Right forelimb (tissue), 1 donor: ENCODE data around the gene AQP12A.

Experiments used
- DNase-seq: peaks from one replicate; pipeline ENCODE4 v3.0.0-alpha.2; 2018

Gene AQP12A

DNA sequence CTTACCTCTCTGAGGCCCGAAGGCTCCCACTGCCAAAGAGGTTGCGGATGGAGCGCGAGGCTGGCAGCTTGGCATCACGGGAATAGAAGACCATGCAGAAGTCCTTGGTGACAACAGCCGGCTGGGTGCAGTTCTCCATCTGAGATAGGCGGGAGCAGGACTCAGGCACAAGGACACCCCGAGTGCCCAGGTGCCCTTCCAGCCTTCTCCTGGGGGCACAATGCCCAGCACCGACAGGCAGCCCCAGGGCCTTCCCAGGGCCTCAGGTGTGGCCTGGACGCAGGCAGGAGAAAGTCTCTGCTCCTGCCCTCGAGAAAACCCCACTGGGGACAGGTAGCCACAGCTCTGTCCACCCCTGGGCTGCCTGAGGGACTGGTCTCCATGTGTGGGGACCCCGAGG, 33.6 kb downstream of the AQP12A start:
- no peak for DNase-seq

GRCh38 chr2:240725671-240726070, 34.0 kb downstream of the AQP12A start:
- DNase-seq: no peak

DNA sequence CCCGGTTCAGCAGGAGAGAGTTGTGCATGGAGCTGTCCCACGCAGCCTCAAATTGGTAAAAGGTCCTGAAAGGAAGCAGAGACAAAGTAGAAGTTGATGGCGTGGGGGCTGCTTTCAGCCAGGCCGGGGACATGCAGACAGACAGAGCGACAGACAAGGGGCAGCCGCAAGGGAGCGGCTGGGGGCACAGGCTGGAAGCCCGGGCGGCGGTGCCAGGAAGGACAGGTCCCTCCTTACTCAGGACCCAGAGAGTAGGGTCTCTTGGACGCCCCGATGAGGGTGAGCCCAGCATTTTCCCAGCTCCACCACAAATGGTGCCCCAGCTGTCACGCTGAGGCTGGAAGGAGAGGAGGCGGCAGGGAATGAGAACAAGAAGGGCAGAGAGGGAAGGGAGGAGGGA, 35.2 kb downstream of the AQP12A start:
- no peak for DNase-seq

- DNase-seq: no peak
Observed at GRCh38 chr2:240727439-240727838, 35.8 kb downstream of the AQP12A start.

DNA sequence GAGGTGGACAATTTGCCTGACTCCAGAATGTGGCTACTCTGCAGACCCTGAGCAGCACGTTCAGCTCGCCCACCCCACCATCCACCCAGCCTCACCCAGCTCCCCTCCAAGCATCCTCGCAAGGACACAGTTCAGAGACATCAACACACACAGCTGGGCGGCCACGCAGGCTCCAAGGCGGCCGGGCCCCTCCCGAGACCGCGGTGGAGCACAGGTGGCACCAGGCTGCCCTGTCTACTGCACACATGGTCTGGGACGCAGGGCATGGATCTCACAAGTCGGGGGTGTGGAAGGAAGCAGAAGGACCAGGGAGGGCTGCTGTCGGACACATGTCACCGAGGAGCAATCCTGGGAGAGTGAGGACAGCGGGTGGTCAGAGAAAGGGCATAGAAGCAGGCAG, 36.2 kb downstream of the AQP12A start:
- DNase-seq: no peak

GRCh38 chr2:240728361-240728760, 36.7 kb downstream of the AQP12A start:
- no peak for DNase-seq

DNA sequence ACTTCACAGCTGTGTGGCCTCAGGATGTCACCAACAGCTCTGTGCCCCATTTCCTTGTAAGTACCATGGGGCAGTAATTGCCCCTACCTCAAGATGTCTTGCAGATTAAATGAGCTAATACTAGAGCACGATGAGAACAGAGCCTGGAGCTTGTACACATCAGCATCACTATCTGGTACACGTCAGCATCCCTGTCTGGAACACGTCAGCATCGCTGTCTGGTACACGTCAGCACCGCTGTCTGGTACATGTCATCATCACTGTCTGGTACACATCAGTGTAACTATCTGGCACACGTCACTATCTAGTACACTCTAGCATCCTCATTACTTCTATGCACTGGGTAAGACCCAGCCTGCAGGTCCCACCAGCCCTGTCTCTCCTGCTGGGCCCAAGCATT, 37.2 kb downstream of the AQP12A start:
- no peak for DNase-seq

DNA sequence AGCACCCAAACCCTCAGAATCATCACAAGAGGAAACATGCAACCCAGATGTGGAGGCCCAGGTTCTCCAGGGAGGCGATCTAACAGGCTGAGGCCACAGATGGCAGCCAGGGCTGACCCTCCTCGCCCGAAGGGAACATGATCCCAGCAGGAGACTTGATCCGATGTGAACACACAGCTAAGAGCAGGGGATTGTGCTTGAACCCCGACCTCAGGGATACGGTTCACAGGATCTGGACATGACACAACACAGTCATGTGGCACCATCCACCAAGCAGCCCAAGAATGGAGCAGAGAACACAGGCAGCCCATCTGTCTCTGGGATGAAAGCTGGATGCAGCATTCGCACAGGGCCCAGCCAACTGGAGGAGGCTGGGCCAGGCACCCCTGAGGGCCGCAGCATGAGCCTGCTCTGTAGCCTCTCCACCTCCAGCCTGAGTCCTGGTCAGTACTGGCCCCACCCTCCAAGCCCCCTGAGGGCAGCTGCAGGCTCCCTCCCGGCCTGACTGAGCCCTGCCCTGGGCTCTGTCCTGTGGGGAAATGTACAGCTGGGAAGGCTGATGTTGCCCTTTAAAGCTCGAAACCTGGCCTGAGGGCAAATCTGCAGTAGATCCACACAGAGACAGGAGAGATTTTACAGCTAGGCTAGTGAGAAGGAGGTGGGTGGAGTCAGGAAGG, 39.0 kb downstream of the AQP12A start:
- no peak for DNase-seq

GRCh38 chr2:240731178-240731545, 39.5 kb downstream of the AQP12A start:
- DNase-seq: peak; percentile 63

- no peak for DNase-seq
Observed at GRCh38 chr2:240732184-240732583, 40.5 kb downstream of the AQP12A start.

- no peak for DNase-seq
Observed at GRCh38 chr2:240732911-240733622, 41.4 kb downstream of the AQP12A start.

DNA sequence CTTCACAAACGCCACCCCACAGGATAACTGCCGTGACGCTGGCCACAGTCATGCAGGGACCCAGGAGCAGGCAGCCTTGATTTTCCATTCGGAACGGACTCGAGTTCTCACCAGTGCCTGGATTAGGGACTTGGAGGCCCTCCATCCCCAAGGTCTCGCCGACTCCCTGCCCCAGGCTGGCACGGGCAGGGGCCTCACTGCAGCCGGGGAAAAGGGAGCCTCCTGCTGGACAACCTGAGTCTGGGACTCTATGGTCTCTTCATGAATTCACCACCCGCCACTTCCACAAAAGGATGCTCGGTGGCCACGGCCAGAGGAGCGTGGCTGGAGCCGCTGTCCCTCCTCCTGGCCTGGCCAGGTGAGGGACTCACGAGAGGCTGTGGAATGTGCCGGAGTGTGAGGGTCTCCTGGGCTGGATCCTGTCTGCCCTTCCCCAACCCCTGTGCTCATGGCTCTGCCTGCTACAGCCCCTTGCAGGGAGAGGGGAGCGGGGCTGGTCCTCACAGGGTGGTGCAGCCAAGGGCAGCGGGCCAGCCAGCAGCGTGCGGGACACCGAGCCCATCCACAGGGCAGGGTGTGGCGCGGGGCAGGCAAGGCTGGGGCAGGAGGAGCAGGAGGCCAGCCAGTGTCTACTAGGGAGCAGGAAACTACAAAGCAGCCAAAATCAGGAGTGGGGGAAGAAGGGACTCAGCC, 42.3 kb downstream of the AQP12A start:
- DNase-seq: no peak

DNA sequence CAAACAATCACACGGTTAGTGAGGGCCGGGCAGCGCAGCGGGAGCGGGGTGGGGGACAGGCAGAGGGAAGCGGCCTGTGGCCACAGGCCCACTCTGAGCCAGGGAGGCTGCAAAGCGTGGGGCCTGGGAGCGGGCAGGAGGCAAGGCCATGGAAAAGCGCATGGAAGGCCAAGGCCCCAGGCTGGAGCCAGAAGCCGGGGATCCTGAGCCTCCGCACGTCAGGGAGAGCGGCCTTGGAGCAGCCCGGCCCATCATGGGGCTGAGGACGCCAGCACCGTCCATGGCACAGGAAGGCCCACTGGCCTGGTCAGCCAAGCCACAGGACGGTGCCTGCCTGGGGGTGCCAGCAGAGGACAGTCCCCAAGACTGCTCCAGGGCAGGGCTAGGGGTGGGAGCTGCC, 43.1 kb downstream of the AQP12A start:
- DNase-seq: no peak

GRCh38 chr2:240735476-240735875, 43.8 kb downstream of the AQP12A start:
- DNase-seq: no peak

DNA sequence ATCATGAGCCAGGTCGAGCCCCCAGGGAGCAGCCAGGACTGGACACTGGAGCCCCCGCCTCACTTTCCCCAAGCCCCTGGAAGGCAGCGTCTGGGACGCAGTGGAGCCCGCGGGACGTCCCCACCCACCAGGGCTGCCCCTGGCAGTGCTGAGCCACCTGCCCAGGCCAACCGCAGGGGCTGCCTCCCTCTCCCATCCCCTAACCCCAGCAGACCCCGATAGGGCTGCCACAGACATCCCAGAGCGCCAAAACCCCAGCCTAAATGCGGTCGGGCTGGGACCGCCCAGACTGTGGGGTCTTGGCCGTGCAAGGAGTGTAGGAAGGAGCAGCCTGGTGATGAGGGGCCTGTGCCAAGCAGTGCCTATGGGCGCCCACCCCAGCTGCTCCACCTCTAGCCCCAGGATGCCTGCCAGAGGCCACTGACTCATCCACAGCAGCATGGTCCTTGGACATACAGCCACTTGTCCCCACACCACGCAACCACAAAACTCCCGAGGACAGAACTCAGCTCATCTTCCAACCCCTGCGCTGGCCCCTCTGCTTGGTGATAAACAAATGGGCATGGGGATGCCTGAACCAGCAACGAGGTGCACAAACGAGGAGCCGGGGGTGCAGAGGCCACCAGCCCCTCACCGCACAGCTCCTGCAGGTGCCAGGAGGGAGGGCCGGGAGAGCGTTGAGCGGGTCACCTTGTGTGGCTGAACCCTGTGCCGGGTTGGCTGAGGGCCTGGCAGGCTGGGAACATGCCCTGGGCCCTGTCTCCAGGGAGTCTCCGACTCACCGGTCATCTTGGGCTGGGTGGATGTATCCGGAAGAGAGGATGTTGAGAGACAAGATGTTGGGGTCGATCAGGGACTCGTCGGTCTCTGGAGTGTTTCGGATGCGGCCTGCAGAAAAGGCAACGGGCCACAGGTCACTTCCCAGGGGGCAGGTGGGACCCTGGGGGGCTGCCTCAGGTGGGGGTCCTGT, 44.9 kb downstream of the AQP12A start:
- DNase-seq: no peak

DNA sequence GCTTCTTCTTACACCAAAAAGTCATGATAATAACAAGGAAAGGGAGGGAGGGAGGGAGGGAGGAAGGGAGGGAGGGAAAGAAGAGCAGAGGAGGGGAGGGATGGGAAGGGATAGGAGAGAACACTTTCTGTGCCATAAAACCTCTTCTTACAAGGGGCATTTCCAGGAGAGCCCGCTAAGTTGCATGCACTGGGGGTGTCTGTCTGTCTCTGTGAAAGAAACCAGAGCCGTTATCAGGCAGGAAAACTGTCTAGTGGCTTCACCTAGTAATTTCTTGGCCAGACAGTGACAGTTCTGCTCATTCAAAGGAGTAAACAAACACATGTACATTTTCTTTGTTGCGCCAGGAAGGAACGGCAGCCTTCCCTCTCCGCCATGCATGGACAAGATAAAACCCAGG, 45.8 kb downstream of the AQP12A start:
- no peak for DNase-seq

DNA sequence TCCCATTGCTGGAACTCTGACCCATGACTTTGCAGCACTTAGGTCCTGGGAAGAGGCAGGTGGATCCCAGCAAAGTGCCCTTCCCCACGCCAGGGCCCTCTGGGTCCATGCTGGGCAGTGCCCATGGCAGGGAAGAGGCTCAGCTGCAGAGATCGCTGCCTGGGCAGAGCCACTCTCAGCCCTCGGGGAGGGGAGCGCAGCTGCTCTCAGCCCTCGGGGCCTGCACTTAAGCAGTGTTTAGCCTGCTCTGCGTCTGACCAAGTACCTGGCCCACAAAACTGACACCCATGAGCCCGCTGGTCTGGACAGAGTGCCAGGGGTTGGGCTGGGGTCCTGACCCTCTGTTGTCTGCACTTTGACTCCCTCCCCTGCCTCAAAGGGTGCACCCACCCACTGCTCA, 46.3 kb downstream of the AQP12A start:
- no peak for DNase-seq

DNA sequence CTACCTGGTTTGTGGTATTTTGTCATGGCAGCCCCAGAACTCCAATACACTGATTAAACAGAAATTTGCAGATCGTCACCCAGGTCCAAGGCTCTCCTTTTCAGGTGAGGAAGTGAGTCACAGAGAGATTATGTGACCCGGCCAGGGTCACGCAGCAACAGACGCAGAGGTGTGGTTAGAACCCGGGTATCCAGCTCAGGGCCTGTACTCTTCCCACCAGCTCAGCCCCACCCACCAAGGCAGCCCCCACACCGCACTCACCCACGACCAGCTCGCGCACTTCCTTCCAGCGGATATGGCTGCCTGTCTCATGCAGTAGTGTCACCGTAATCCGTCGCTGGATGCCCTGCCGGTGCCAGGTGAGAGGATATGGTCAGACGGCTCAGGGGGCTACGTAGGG, 48.1 kb downstream of the AQP12A start:
- DNase-seq: no peak

DNA sequence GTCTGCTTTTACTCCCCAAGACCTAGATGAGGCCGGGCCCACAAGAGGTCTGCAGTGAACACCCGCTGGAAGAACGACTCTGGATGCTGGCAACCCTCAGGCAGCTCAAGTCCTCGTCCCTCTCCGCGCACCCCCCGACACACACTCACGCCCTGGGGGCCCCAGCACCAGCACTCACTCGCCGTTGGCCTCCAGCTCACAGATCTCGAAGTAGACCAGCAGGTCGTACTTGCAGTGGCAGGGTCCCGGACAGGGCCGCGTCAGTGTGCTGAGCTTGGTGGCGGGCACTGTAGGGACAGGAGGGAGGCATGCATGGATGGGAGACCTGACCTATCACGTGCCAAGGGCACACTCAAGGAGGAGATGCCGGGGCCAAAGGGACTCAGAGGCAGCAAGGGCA, 49.4 kb downstream of the AQP12A start:
- no peak for DNase-seq

DNA sequence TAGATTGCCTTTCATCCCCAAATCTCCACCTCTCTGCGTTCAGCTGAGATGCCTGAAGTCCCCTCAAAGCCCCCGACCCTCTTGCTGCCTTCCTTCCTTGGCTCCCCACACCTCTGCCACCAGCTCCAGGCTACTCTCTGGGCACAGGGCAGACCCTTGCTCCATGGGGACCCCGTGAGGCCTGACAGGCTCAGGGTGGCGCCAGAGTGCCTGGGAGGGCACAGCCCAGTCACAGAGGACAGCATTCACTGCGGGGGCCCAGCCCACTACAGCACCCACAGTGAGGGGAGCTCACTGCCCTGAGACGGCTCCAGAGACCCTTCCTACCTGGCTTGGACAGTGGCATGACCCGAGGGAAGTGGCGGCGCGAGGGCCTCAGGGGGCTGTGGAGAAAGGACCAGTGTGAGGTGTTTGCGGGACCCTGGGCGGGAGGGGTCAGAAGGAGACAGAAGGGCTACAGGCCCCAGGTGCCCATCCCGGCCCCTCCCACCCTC, 51.0 kb downstream of the AQP12A start:
- no peak for DNase-seq

- DNase-seq: no peak
Observed at GRCh38 chr2:240745456-240745855, 53.8 kb downstream of the AQP12A start.

- no peak for DNase-seq
Observed at GRCh38 chr2:240745962-240746361, 54.3 kb downstream of the AQP12A start.

DNA sequence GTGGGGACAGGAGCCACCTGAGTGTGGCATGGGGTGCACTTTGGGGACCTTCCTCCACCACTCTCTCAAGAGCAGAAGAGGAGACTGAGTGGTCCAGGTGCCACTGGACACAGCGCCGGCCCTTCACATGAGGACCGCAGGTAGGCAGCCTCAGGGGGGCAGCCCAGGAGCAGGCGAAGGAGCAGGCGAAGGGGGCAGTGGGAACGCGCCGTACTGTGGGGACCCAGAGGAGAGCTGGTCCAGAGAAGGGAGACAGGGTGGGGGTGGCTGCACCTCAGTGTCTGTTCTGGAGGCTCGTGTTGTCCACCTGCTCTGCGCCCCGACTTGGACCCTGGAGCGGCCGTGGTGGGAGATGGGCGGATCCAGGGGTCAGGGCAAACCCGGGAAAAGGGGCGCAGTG, 55.0 kb downstream of the AQP12A start:
- no peak for DNase-seq
